OCI-LY3 (cell line): ENCODE results near the gene COMMD2.

Source experiments
- H2AFZ ChIP-seq: fragments of 200-600, 300-600 bp; shearing (Covaris generic); 2 replicates; pipeline ENCODE4 v1.6.0; 2014; ENCODE audit warnings: antibody characterized with exemption, low read depth, low read length
- H3K27ac ChIP-seq: fragments of 200-600, 300-600 bp; sonication (generic); 2 replicates; pipeline ENCODE4 v1.5.1; 2014; ENCODE audit warnings: mild to moderate bottlenecking, low read length, moderate library complexity, mixed read lengths
- H3K27me3 ChIP-seq: fragments of 200-600, 300-600 bp; sonication (generic); 2 replicates; pipeline ENCODE4 v1.6.1; 2014; ENCODE audit warnings: low read depth, low read length, mixed read lengths
- H3K36me3 ChIP-seq: fragments of 200-600, 300-600 bp; sonication (generic); replicated peaks from 2 replicates; pipeline ENCODE3; 2014; ENCODE audit warnings: low read depth, low read length, mixed read lengths
- H3K4me1 ChIP-seq: fragments of 300-600, 200-600 bp; sonication (generic); 2 replicates; pipeline ENCODE4 v1.6.1; 2014; ENCODE audit warnings: low read length, mixed read lengths
- H3K4me2 ChIP-seq: fragments of 200-600, 300-600 bp; sonication (generic); 2 replicates; pipeline ENCODE4 v1.6.1; 2014; ENCODE audit warnings: low read length, mixed read lengths
- H3K4me3 ChIP-seq: fragments of 300-600, 200-600 bp; sonication (generic); 2 replicates; pipeline ENCODE4 v1.5.1; 2014; ENCODE audit warnings: antibody characterized with exemption, mild to moderate bottlenecking, low read length, moderate library complexity
- H3K79me2 ChIP-seq: fragments of 300-600, 200-600 bp; shearing (Covaris generic); 2 replicates; pipeline ENCODE4 v1.6.1; 2014; ENCODE audit warnings: mild to moderate bottlenecking, low read length, mixed read lengths
- H3K9ac ChIP-seq: fragments of 300-600, 200-600 bp; shearing (Covaris generic); 2 replicates; pipeline ENCODE4 v1.6.0; 2014; ENCODE audit warnings: mild to moderate bottlenecking, low read length, moderate library complexity
- H3K9me3 ChIP-seq: fragments of 200-600, 300-600 bp; shearing (Covaris generic); 2 replicates; pipeline ENCODE4 v1.6.1; 2014; ENCODE audit warnings: low read length, mixed read lengths; ENCODE audit not compliant: insufficient read depth
- H4K20me1 ChIP-seq: fragments of 200-600, 300-600 bp; sonication (generic); 2 replicates; pipeline ENCODE4 v1.6.1; 2016; ENCODE audit warnings: low read length, mixed read lengths; ENCODE audit not compliant: insufficient read depth
- EZH2phosphoT487 ChIP-seq: fragments of 200-600 bp; shearing (Covaris generic); IDR thresholded peaks from 2 replicates; pipeline ENCODE4 v1.6.1; 2018; ENCODE audit warnings: antibody characterized with exemption, mixed run types, low read depth
- TF ChIP-seq, protein P1 (sequence below): fragments of 200-600, 300-600 bp; sonication (generic); IDR thresholded peaks from 2 replicates; pipeline ENCODE4 v1.5.1; 2014; ENCODE audit warnings: antibody characterized with exemption, low read length, low read depth

The COMMD2 gene

DNA sequence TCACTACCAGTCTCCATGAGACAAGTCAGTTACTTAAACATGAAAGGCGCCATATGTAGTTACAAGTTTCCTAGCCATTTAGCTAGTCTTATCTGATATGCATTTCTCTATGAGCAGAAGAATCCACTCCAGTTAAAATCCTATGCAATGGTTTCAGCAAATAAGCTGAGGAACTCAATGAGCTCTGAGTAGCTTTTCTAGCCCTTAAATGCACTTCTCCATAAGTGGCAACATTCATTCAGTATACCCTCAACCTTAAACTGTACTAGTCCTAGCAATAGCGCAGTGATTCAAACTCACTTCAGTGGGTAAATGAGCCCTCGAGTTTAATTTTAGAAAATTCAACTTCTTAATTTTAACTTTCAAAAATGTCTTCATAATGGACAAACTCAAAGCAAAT is 7.7 kb downstream of the COMMD2 start:
- H3K4me2 ChIP-seq, result no peak overlapping the region
- TF ChIP-seq, protein P1, sequence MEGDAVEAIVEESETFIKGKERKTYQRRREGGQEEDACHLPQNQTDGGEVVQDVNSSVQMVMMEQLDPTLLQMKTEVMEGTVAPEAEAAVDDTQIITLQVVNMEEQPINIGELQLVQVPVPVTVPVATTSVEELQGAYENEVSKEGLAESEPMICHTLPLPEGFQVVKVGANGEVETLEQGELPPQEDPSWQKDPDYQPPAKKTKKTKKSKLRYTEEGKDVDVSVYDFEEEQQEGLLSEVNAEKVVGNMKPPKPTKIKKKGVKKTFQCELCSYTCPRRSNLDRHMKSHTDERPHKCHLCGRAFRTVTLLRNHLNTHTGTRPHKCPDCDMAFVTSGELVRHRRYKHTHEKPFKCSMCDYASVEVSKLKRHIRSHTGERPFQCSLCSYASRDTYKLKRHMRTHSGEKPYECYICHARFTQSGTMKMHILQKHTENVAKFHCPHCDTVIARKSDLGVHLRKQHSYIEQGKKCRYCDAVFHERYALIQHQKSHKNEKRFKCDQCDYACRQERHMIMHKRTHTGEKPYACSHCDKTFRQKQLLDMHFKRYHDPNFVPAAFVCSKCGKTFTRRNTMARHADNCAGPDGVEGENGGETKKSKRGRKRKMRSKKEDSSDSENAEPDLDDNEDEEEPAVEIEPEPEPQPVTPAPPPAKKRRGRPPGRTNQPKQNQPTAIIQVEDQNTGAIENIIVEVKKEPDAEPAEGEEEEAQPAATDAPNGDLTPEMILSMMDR, result no peak
- TF ChIP-seq EZH2phosphoT487, result no peak
- no peaks in the 10 kb centered on the region for H3K79me2 ChIP-seq
- no peaks in the 10 kb centered on the region for H3K9me3 ChIP-seq
- H3K4me3 ChIP-seq, result no peak overlapping the region
- H4K20me1 ChIP-seq, result no peaks in the 10 kb centered on the region
- H3K27ac ChIP-seq, result no peak overlapping the region
- no peaks in the 10 kb centered on the region for H3K4me1 ChIP-seq
- no peak overlapping the region for H2AFZ ChIP-seq
- no peak overlapping the region for H3K9ac ChIP-seq
- H3K27me3 ChIP-seq, result no peaks in the 10 kb centered on the region
- peaks cover 16% of the 10 kb centered on the region for H3K36me3 ChIP-seq

DNA sequence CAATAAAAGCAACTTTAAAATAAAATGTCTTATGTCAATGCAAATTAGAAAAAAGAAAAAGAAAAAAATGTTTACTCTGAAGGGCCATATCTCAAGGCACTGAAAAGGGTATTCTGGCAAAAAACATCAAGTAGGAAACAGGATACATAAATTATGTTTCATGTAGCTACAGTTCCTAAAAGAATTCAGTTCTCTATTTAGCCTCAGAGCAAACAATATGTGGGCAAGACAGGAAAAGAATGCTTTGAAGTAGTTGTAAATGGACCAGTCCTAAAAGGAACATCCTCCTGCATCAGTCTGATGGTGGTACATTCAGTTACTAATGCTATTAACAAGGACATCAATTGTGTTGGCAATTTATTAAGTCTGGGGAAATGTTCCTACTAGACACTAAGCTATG is 8.1 kb downstream of the COMMD2 start:
- TF ChIP-seq, protein P1, result no peak
- no peak for TF ChIP-seq EZH2phosphoT487
- H3K27me3 ChIP-seq, result no peaks in the 10 kb centered on the region
- no peak overlapping the region for H3K4me2 ChIP-seq
- H3K4me1 ChIP-seq, result no peaks in the 10 kb centered on the region
- H3K4me3 ChIP-seq, result no peak overlapping the region
- peaks cover 16% of the 10 kb centered on the region for H3K36me3 ChIP-seq
- H3K27ac ChIP-seq, result no peak overlapping the region
- H3K9me3 ChIP-seq, result no peaks in the 10 kb centered on the region
- H3K79me2 ChIP-seq, result no peaks in the 10 kb centered on the region
- H2AFZ ChIP-seq, result no peak overlapping the region
- no peak overlapping the region for H3K9ac ChIP-seq
- no peaks in the 10 kb centered on the region for H4K20me1 ChIP-seq

- no peak overlapping the region for H3K9ac ChIP-seq
- H3K36me3 ChIP-seq, result peaks cover 8% of the 10 kb centered on the region
- H3K27ac ChIP-seq, result no peak overlapping the region
- no peak overlapping the region for H2AFZ ChIP-seq
- H4K20me1 ChIP-seq, result no peaks in the 10 kb centered on the region
- H3K4me2 ChIP-seq, result no peak overlapping the region
- no peak overlapping the region for H3K4me3 ChIP-seq
- no peaks in the 10 kb centered on the region for H3K79me2 ChIP-seq
- no peaks in the 10 kb centered on the region for H3K27me3 ChIP-seq
- no peaks in the 10 kb centered on the region for H3K4me1 ChIP-seq
- TF ChIP-seq EZH2phosphoT487, result no peak
- TF ChIP-seq, protein P1, result no peak
- no peaks in the 10 kb centered on the region for H3K9me3 ChIP-seq
Measured at GRCh38 chr3:149739396-149739795, 12.9 kb downstream of the COMMD2 start.

DNA sequence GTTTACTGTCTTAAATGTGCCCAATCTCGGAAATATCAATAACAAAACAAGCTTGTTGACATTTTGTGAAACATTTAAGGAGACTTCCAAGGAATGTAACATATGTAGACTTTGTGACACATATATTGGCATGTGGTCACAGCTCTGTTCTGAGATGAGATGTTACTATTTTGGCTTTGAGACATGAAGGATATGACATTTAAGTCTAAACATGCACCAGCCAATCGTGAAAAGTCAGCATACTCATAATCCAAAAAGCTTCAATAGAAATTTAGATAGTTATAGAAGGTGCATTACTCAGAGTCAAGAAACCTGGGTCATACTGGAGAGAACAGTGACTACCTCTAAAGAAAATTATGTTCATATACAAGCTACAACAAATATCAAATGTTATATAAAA is 13.4 kb downstream of the COMMD2 start:
- no peak overlapping the region for H3K27ac ChIP-seq
- TF ChIP-seq, protein P1, result no peak
- no peak for TF ChIP-seq EZH2phosphoT487

More for the DNA sequence above, 13.4 kb downstream of the COMMD2 start:
- no peak overlapping the region for H3K9ac ChIP-seq
- no peaks in the 10 kb centered on the region for H3K4me1 ChIP-seq
- H3K36me3 ChIP-seq, result peaks cover 8% of the 10 kb centered on the region
- H3K9me3 ChIP-seq, result no peaks in the 10 kb centered on the region
- H4K20me1 ChIP-seq, result no peaks in the 10 kb centered on the region
- H3K79me2 ChIP-seq, result no peaks in the 10 kb centered on the region
- H3K4me2 ChIP-seq, result no peak overlapping the region
- H3K27me3 ChIP-seq, result no peaks in the 10 kb centered on the region
- no peak overlapping the region for H3K4me3 ChIP-seq
- no peak overlapping the region for H2AFZ ChIP-seq
